ENCODE measurements around the gene RFK.
A peak's percentile ranks its signal among the peaks of the same experiment; 100 is the strongest.
"Not testable (repeated sequence)": the region's sequence is repeated elsewhere in the genome, so short reads cannot be mapped to it uniquely, and the experiment has no call there.

The RFK gene

GRCh38 chr9:76394195-76394959, at the start of gene RFK:
Gene RFK (minus strand): TSS chr9:76394426. CDS start chr9:76394171, 255 bp downstream.
- peak; percentile 0 for DNase-seq

GRCh38 chr9:76443887-76444286, 49.7 kb upstream of the RFK start:
- DNase-seq = no peak

DNA sequence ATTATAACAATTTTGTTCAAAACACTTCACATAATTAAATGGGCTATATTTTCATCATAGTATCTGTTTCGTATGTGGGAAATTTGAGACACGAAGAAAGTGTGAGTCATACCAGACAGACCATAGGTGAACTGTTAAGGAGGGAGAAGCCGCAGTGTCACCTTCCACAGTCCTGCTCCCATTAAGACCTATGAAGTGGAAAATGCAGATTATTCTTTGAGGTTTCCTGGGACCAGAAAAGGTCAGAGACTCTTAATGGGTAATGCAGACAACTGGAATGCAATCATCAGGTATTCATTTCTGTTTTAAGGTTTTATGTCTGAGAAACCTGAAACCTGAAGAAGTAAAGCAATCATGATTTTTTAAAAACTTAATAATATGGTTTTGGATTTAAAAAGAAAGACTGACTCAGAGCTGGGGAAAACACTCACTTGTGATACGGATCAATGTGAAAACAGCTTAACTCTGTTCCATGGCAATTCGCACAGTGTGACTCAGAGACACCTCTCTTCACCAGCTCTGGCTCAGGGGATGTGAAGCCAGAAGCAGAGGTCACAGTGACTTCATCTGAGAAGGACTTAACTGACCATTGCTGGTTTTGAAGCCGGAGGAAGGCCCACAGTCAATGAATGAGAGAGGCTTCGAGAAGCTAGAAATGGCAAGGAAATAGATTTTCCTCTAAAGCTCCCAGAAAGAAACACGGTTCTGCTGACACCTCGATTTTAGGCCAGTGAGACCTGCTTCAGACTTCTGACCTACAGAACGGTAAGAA, 47.5 kb upstream of the RFK start:
- no peak for DNase-seq

DNA sequence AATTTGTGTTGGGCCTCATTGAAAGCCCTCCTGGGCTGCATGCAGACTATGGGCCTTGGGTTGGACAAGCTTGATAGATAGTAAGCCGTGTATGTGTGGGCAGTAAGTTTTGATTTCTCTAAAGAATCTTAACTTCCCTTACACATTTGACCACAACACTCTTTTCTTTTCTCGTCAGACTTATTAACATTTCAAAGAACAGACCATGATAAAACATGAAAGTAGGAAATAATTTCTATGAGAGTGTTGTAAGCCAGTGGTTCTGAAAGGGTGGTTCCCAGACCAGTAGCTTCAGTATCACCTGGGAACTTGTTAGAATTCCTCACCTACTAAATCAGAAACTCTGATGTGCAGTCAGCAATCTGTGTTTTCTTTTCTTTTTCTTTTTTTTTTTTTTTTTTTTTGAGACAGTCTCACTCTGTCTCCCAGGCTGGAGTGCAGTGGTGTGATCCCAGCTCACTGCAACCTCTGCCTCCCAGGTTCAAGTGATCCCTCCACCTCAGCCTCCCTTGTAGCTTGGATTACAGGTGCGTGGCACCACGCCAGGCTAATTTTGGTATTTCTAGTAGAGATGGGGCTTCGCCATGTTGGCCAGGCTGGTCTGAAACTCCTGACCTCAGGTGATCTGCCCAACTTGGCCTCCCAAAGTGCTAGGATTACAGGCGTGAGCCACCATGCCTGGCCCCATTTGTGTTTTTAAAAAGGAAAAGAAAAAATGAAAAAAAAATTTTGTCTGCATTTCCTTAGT, 44.8 kb upstream of the RFK start:
- DNase-seq = no peak

DNA sequence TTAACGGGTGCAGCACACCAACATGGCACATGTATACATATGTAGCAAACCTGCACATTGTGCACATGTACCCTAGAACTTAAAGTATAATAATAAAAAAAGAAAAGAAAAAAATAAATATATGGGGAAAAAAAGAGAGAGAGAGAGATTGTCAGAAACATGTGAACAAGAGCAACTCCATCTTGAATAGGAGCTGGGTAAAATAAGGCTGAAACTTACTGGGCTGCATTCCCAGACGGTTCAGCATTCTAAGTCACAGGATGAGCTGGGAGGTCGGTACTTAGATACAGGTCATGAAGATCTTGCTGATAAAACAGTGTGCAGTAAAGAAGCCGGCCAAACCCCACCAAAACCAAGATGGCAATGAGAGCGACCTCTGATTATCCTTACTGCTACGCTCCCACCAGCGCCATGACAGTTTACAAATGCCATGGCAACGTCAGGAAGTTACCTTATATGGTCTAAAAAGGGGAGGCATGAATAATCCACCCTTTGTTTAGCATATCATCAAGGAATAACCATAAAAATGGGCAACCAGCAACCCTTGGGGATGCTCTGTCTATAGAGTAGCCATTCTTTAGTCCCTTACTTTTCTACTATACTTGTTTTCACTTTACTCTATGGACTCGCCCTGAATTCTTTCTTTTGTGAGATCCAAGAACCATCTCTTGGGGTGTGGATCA, 42.9 kb upstream of the RFK start:
- DNase-seq = not testable (repeated sequence)

DNA sequence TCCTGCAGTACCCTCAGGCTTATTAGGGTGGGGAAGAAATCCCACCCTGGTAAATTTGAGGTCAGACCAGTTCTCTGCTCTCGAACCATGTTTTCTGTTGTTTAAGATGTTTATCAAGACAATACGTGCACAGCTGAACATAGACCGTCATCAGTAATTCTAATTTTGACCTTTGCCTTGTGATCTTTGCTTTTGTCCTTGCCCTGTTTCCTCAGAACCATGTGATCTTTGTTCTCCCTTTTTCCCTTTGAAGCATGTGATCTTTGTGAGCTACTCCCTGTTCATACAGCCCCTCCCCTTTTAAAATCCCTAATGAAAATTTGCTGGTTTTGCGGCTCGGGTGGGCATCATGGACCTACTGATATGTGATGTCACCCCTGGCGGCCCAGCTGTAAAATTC, 40.7 kb upstream of the RFK start:
- not testable (repeated sequence) for DNase-seq

DNA sequence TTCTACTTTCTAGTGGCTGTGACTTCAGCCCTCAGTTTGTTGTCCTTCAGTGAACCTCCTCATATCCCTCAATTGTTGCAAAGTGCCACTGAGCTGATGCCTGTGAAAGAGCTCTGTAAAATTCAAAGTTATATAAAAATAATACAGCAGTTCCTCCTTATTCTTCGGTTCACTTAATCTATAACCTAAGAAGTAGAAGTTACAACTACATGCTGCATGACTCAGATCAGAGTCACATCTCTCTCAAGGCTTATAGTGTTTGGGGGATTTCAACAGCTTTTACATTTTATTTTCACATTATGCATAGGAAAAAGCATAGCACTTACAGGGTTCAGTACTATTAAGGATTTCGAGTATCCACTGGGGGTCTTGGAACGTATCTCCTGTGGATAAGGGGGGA, 39.6 kb upstream of the RFK start:
- DNase-seq = no peak

DNA sequence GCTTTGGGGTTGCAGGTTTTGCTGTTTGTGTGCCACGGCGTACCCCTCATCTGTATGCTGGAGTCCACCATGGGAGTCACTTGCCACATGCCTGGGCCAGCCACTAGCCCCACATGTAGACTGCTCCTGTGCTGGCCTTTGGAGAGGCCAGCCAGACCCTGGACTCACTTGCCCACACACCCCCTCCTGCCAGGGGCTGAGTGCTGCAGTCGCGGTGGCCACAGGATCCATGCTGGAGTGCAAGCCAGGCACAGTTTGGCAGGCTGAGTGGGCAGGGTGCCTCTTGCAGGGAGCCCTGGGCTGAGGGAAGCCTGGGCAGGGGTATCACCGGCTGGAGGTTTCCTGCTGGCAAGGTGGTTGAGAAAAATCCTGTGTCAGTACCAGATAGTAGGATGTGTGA, 39.2 kb upstream of the RFK start:
- no peak for DNase-seq

DNA sequence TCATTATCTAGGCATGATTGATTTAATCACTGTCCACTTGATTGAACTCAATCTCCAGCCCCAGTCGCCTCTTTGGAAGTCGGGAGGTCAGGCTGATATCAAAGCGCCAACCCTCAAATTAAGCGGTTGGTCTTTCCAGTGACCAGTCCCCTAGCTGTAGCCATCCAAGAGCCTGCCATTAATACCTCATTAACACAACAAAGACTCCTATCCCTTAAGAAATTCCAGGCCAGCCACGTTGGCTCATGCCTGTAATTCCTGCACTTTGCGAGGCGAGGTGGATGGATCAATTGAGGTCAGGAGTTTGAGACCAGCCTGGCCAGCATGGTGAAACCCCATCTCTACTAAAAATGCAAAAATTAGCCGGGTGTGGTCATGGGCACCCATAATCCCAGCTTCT, 37.4 kb upstream of the RFK start:
- no peak for DNase-seq

GRCh38 chr9:76426807-76427419, 32.7 kb upstream of the RFK start:
- DNase-seq = no peak

- DNase-seq = no peak
These were observed 31.6 kb upstream of the RFK start for GRCh38 chr9:76425677-76426453.

- no peak for DNase-seq
These were observed 30.3 kb upstream of the RFK start for GRCh38 chr9:76424491-76424890.

GRCh38 chr9:76423216-76424177, 29.3 kb upstream of the RFK start:
- DNase-seq = no peak

DNA sequence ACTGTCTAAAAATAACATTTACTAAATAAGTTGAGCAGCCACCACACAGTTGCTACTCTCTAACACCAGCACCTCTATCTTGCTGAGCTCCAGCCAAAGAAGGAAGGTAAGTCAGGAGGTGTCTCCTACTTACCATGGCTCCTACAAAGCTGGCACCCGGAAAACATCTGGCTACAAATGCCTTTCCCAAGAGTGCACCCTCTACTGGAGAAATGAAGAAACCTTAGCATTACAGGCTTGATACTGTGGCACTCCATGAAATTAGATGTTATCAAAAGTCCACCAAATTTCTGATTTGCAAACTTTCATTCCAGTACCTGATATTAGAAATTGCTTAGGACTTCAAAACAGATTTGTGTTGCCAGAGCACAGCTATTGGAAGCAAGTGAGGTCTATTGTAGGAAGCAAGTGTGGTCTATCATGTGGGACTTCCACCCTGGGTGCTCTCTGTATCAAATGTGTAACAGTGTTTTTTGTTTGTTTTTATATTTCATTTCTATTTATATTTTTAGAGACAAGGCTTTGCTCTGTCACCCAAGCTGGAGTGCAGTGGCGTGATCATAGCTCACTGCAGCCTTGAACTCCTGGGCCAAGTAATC, 25.7 kb upstream of the RFK start:
- no peak for DNase-seq

GRCh38 chr9:76417394-76417793, 23.2 kb upstream of the RFK start:
- no peak for DNase-seq

DNA sequence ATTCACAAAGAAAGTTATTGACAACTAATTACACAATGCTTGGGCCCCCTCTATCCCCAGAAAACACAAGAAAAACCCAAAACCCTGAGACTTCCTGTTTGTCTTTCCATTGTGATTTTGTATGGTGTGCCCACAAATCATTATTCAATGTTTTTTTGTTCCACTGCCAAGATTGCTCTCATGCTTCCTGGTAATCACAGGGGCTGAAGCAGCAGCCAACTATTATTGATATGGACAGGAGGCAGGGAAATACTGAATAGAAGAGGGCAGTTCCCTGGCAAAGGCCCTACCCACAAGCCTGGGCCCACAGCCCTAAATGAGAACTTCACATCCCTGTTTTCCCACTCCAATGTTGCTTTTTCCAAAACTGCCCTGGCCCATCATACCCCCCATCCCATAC, 21.5 kb upstream of the RFK start:
- no peak for DNase-seq

DNA sequence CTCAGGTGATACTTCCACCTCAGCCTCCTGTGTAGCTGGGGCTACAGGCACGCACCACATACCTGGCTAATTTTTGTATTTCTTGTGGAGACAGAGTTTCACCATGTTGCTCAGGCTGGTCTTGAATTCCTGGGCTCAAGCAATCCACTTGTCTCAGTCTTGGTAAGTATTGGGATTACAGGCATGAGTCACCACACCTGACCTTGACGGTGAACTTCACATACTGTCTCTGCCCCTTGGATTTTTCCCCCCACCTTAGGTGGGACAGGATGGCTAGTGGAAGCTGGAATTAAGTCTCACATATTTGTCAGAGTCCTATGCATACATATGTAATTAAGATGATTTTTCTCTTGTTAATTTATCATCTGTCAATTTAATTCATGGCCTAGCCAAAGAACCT, 20.9 kb upstream of the RFK start:
- DNase-seq = no peak

DNA sequence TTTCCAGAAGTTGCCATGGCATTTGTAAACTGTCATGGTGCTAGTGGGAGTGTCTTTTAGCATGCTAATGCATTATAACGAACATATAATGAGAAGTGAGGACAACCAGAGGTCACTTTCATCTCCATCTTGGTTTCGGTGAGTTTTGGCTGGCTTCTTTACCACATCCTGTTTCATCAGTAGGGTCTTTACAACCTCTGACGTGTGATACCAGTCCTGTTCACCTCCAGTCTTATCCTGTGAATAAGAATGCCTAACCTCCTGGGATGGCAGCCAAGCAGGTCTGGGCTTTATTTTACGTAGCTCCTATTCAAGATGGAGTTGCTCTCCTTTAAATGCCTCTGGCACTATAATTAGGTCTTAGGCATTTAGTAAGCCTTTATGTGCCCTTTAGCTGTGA, 20.4 kb upstream of the RFK start:
- DNase-seq = no peak

DNA sequence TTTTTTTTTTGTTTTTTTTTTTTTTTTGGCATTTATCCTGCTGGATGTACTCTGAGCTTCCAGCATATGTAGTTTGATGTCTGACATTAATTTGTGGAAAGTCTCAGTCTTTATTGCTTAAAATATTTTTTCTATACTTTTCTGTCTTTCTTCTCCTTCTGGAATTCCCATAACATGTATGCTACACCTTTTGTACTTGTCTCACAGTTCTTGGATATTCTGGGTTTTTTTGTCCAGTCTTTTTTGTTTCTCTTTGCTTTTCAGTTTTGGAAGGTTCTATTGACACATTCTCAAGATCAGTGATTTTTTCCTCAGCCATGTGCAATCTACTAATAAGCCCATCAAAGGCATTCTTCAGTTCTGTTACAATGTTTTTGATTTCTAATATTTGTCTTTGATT, 19.4 kb upstream of the RFK start:
- no peak for DNase-seq

- DNase-seq = no peak
These were observed 18.4 kb upstream of the RFK start for GRCh38 chr9:76412638-76413037.
